Mesendoderm (in vitro differentiated cells): ENCODE data around the gene NUDT19.

Experiments
- DNase-seq: peaks from one replicate; pipeline ENCODE4 v3.0.0; 2013
- H2AK5ac ChIP-seq: 2 replicates; pipeline ENCODE4 v1.6.1; 2013; ENCODE audit warnings: low read length, inconsistent platforms
- H2BK120ac ChIP-seq: 2 replicates; pipeline ENCODE4 v1.6.1; 2013; ENCODE audit warnings: low read depth, mild to moderate bottlenecking, low read length, moderate library complexity, mixed read lengths
- H2BK15ac ChIP-seq: replicated peaks from 2 replicates; pipeline ENCODE4 v1.6.1; 2013; ENCODE audit warnings: low read depth, mild to moderate bottlenecking, moderate library complexity
- H2BK5ac ChIP-seq: 2 replicates; pipeline ENCODE4 v1.6.1; 2013; ENCODE audit warnings: low read length, inconsistent platforms
- H3K18ac ChIP-seq: 2 replicates; pipeline ENCODE4 v1.6.1; 2013; ENCODE audit warnings: mild to moderate bottlenecking, low read length, mixed read lengths
- H3K23ac ChIP-seq: one replicate; pipeline ENCODE4 v1.6.1; 2013; ENCODE audit warnings: low read length
- H3K27ac ChIP-seq: 2 replicates; pipeline ENCODE4 v1.5.1; 2013; ENCODE audit warnings: low read depth, mild to moderate bottlenecking, inconsistent platforms, low read length, moderate library complexity
- H3K27me3 ChIP-seq: 2 replicates; pipeline ENCODE4 v1.6.1; 2013; ENCODE audit warnings: low read length, control low read depth, mild to moderate bottlenecking, inconsistent platforms; ENCODE audit not compliant: insufficient read depth, poor library complexity
- H3K36me3 ChIP-seq: 2 replicates; pipeline ENCODE4 v1.6.1; 2013; ENCODE audit warnings: low read length, inconsistent platforms; ENCODE audit not compliant: control insufficient read depth, insufficient read depth
- H3K4ac ChIP-seq: one replicate; pipeline ENCODE4 v1.6.1; 2013; ENCODE audit warnings: low read depth, mild to moderate bottlenecking, low read length, moderate library complexity
- H3K4me1 ChIP-seq: 2 replicates; pipeline ENCODE4 v1.6.1; 2013; ENCODE audit warnings: low read depth, low read length, inconsistent platforms; ENCODE audit not compliant: control insufficient read depth
- H3K4me2 ChIP-seq: 2 replicates; pipeline ENCODE4 v1.6.1; 2013; ENCODE audit warnings: low read length
- H3K4me3 ChIP-seq: 2 replicates; pipeline ENCODE4 v1.5.1; 2013; ENCODE audit warnings: mild to moderate bottlenecking, low read length
- H3K56ac ChIP-seq: one replicate; pipeline ENCODE4 v1.6.1; 2013; ENCODE audit warnings: low read length
- H3K79me1 ChIP-seq: 2 replicates; pipeline ENCODE4 v1.6.1; 2013; ENCODE audit warnings: low read length, inconsistent platforms
- H3K79me2 ChIP-seq: 2 replicates; pipeline ENCODE4 v1.6.1; 2013; ENCODE audit warnings: mild to moderate bottlenecking, low read length; ENCODE audit not compliant: control insufficient read depth, insufficient read depth
- H3K9ac ChIP-seq: 2 replicates; pipeline ENCODE4 v1.6.1; 2013; ENCODE audit warnings: low read length, inconsistent platforms
- H4K5ac ChIP-seq: one replicate; pipeline ENCODE4 v1.6.1; 2013; ENCODE audit warnings: low read length
- H4K8ac ChIP-seq: one replicate; pipeline ENCODE4 v1.6.1; 2013; ENCODE audit warnings: low read depth, mild to moderate bottlenecking, control low read depth, low read length, moderate library complexity
- WGBS: extraction: QIAGEN DNeasy Blood & Tissue Kit; methylation state at CpG from one replicate; pipeline ENCODE4 v1.1.7; 2013; ENCODE audit warnings: low lambda C conversion rate, missing lambda C conversion rate; ENCODE audit not compliant: insufficient coverage; ENCODE audit errors: extremely low coverage; 5-methylcytosine and 5-hydroxymethylcytosine counted together

The NUDT19 gene

GRCh38 chr19:32676186-32676894, 15.3 kb upstream of the NUDT19 start:
- Histone ChIP-seq H4K8ac (no peak overlapping the region), H2AK5ac (no peak overlapping the region), H2BK5ac (no peak overlapping the region), H4K5ac (no peak overlapping the region), H3K4ac (no peak overlapping the region), H3K4me1 (peaks cover 6% of the 10 kb centered on the region), H3K23ac (peak overlapping the region; percentile 45), H3K9ac (no peak overlapping the region), H3K79me2 (peaks cover 20% of the 10 kb centered on the region), H3K56ac (peak overlapping the region; percentile 49), H3K27me3 (peaks cover 19% of the 10 kb centered on the region), H3K18ac (no peak overlapping the region), H2BK15ac (no peak overlapping the region), H3K4me3 (no peak overlapping the region), H3K36me3 (no peaks in the 10 kb centered on the region), H3K79me1 (peaks cover 20% of the 10 kb centered on the region), H3K27ac (no peak overlapping the region), H2BK120ac (no peak overlapping the region), H3K4me2 (peak overlapping the region; percentile 57)
- DNase-seq: peak; percentile 48
- no CpG with 5 or more reads among the region's 93 CpGs for WGBS

- H3K56ac ChIP-seq: no peak overlapping the region
- H3K18ac ChIP-seq: no peak overlapping the region
- H2BK15ac ChIP-seq: no peak overlapping the region
- H4K5ac ChIP-seq: no peak overlapping the region
- no peak overlapping the region for H3K9ac ChIP-seq
- H3K79me2 ChIP-seq: peaks cover 18% of the 10 kb centered on the region
- no peaks in the 10 kb centered on the region for H3K36me3 ChIP-seq
- no peak overlapping the region for H3K23ac ChIP-seq
- peaks cover 18% of the 10 kb centered on the region for H3K79me1 ChIP-seq
- no peak overlapping the region for H3K4me2 ChIP-seq
- H2BK5ac ChIP-seq: no peak overlapping the region
- WGBS: no CpG with 5 or more reads among the region's 33 CpGs
- no peak for DNase-seq
- peaks cover 6% of the 10 kb centered on the region for H3K4me1 ChIP-seq
- no peak overlapping the region for H3K27ac ChIP-seq
- H4K8ac ChIP-seq: no peak overlapping the region
- no peak overlapping the region for H2BK120ac ChIP-seq
- H3K4ac ChIP-seq: no peak overlapping the region
- H2AK5ac ChIP-seq: no peak overlapping the region
- H3K4me3 ChIP-seq: no peak overlapping the region
- H3K27me3 ChIP-seq: peaks cover 19% of the 10 kb centered on the region
Measured at GRCh38 chr19:32676895-32677359, 14.7 kb upstream of the NUDT19 start.

DNA sequence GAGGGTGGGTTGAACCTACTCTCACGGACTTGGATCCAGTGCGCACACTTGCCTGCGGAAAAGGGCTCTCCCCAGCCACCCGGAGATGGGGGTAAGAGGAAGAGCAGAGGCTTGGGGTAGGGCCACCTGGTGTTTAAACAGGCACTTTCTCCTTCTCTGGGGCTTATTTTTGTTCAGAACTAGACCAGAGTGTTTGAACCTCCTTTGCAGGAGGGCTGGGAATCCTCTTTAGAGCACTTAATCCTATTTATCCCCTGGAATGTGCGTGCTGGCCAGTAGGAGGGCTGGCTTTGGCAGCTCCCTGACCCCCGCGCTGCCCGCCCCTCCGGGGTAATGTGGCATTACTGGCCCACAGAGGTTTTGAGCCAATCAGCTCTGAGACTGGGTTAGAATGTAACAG, 14.0 kb upstream of the NUDT19 start:
- H2BK120ac ChIP-seq: no peak overlapping the region
- H3K27me3 ChIP-seq: peaks cover 19% of the 10 kb centered on the region
- no peak overlapping the region for H3K23ac ChIP-seq
- H3K18ac ChIP-seq: no peak overlapping the region
- H2BK5ac ChIP-seq: no peak overlapping the region
- H2BK15ac ChIP-seq: no peak overlapping the region
- DNase-seq: peak; percentile 71
- H3K79me2 ChIP-seq: peaks cover 13% of the 10 kb centered on the region
- no peak overlapping the region for H3K56ac ChIP-seq
- H4K8ac ChIP-seq: no peak overlapping the region
- peaks cover 6% of the 10 kb centered on the region for H3K4me1 ChIP-seq
- H3K9ac ChIP-seq: no peak overlapping the region
- H3K27ac ChIP-seq: no peak overlapping the region
- no peak overlapping the region for H3K4me2 ChIP-seq
- no peaks in the 10 kb centered on the region for H3K36me3 ChIP-seq
- H3K79me1 ChIP-seq: peaks cover 11% of the 10 kb centered on the region
- H3K4me3 ChIP-seq: no peak overlapping the region
- no peak overlapping the region for H4K5ac ChIP-seq
- H3K4ac ChIP-seq: no peak overlapping the region
- no CpG with 5 or more reads among the region's 9 CpGs for WGBS
- H2AK5ac ChIP-seq: no peak overlapping the region

DNA sequence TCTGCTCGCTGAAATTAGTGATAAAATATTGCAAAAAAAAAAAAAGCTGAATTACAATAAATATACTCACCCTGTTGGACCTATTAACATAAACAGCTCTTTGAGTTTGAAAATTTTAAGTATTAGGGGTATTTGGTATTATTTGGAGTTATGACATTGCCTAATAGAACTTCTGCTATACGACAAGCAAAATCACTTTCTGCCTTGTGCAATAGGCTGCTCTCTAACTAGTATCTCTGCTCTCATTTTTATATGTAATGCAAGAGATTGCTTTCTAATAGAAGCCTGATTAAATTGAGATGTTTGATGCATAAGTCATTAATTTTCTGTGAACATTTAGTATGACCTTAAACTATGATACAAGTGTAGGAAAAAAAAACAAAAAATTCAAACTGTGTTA, 10.6 kb upstream of the NUDT19 start:
- H3K56ac ChIP-seq: no peak overlapping the region
- H3K4me3 ChIP-seq: no peak overlapping the region
- no CpG with 5 or more reads among the region's 2 CpGs for WGBS
- H3K4me1 ChIP-seq: peaks cover 6% of the 10 kb centered on the region
- no peak overlapping the region for H2BK5ac ChIP-seq
- no peak overlapping the region for H2AK5ac ChIP-seq
- H4K8ac ChIP-seq: no peak overlapping the region
- H3K23ac ChIP-seq: no peak overlapping the region
- H3K4ac ChIP-seq: no peak overlapping the region
- no peak overlapping the region for H3K9ac ChIP-seq
- H3K79me2 ChIP-seq: no peaks in the 10 kb centered on the region
- no peaks in the 10 kb centered on the region for H3K79me1 ChIP-seq
- H2BK120ac ChIP-seq: no peak overlapping the region
- no peak overlapping the region for H3K4me2 ChIP-seq
- H2BK15ac ChIP-seq: no peak overlapping the region
- no peak overlapping the region for H3K27ac ChIP-seq
- H4K5ac ChIP-seq: no peak overlapping the region
- DNase-seq: no peak
- H3K27me3 ChIP-seq: peaks cover 16% of the 10 kb centered on the region
- H3K36me3 ChIP-seq: no peaks in the 10 kb centered on the region
- H3K18ac ChIP-seq: no peak overlapping the region

GRCh38 chr19:32682317-32682716, 9.3 kb upstream of the NUDT19 start:
- Histone ChIP-seq H3K4me3 (no peak overlapping the region), H3K4ac (no peak overlapping the region)
- no CpG with 5 or more reads among the region's 4 CpGs for WGBS

More at GRCh38 chr19:32682317-32682716, 9.3 kb upstream of the NUDT19 start:
- Histone ChIP-seq H3K18ac (no peak overlapping the region), H3K79me2 (no peaks in the 10 kb centered on the region), H3K27ac (no peak overlapping the region), H2AK5ac (no peak overlapping the region), H2BK15ac (no peak overlapping the region), H3K23ac (no peak overlapping the region), H4K8ac (no peak overlapping the region), H3K27me3 (peaks cover 4% of the 10 kb centered on the region), H3K79me1 (no peaks in the 10 kb centered on the region), H3K4me1 (peaks cover 4% of the 10 kb centered on the region), H3K36me3 (no peaks in the 10 kb centered on the region), H3K9ac (no peak overlapping the region), H2BK5ac (no peak overlapping the region), H2BK120ac (no peak overlapping the region), H4K5ac (no peak overlapping the region), H3K4me2 (no peak overlapping the region), H3K56ac (no peak overlapping the region)
- DNase-seq: no peak
